BE2C (cell line): ENCODE data around the gene TYW1B.
"Not testable (repeated sequence)": the region's sequence is repeated elsewhere in the genome, so short reads cannot be mapped to it uniquely, and the experiment has no call there.

ENCODE experiments used
- DNase-seq: peaks from one replicate; pipeline ENCODE4 v3.0.0-alpha.2; 2020
- H3K27me3 ChIP-seq: fragments of 250-450 bp; sonication (Bioruptor Pico); 2 replicates; pipeline ENCODE4 v1.5.1; 2020; ENCODE audit warnings: mild to moderate bottlenecking
- H3K36me3 ChIP-seq: fragments of 250-450 bp; sonication (Bioruptor Pico); 2 replicates; pipeline ENCODE4 v1.5.1; 2020; ENCODE audit warnings: mild to moderate bottlenecking
- H3K4me1 ChIP-seq: fragments of 250-450 bp; sonication (Bioruptor Pico); 2 replicates; pipeline ENCODE4 v1.5.1; 2020
- H3K4me3 ChIP-seq: 2 replicates; pipeline ENCODE4 v1.5.1; 2011; ENCODE audit warnings: low read depth, low read length
- H3K9me3 ChIP-seq: fragments of 250-450 bp; sonication (Bioruptor Pico); 2 replicates; pipeline ENCODE4 v1.5.1; 2020
- CTCF ChIP-seq: IDR thresholded peaks from 2 replicates; pipeline ENCODE4 v1.5.1; 2012; ENCODE audit warnings: mild to moderate bottlenecking, low read depth, low read length

TYW1B gene

GRCh38 chr7:72753781-72754180, 74.2 kb downstream of the TYW1B start:
- Histone ChIP-seq H3K9me3 (no peaks in the 10 kb centered on the region), H3K4me3 (no peak overlapping the region), H3K4me1 (no peaks in the 10 kb centered on the region), H3K36me3 (no peaks in the 10 kb centered on the region), H3K27me3 (no peaks in the 10 kb centered on the region)
- no peak for DNase-seq
- no peak for TF ChIP-seq CTCF

GRCh38 chr7:72753229-72753628, 74.8 kb downstream of the TYW1B start:
- H3K4me3 ChIP-seq, H3K4me1 ChIP-seq, DNase-seq, H3K27me3 ChIP-seq, H3K9me3 ChIP-seq, H3K36me3 ChIP-seq: not testable (repeated sequence)

- Histone ChIP-seq H3K9me3 (no peaks in the 10 kb centered on the region), H3K36me3 (no peaks in the 10 kb centered on the region), H3K27me3 (no peaks in the 10 kb centered on the region), H3K4me3 (no peak overlapping the region), H3K4me1 (no peaks in the 10 kb centered on the region)
- peak; percentile 8 for DNase-seq
- TF ChIP-seq CTCF = peak; percentile 32
Measured at GRCh38 chr7:72751978-72752377, 76.0 kb downstream of the TYW1B start.

- TF ChIP-seq CTCF = no peak
- Histone ChIP-seq H3K4me3 (no peak overlapping the region), H3K4me1 (no peaks in the 10 kb centered on the region), H3K27me3 (no peaks in the 10 kb centered on the region), H3K9me3 (no peaks in the 10 kb centered on the region), H3K36me3 (no peaks in the 10 kb centered on the region)
- DNase-seq = no peak
Measured at GRCh38 chr7:72751378-72751777, 76.6 kb downstream of the TYW1B start.

- H3K4me1 ChIP-seq, H3K36me3 ChIP-seq, DNase-seq, H3K27me3 ChIP-seq, H3K9me3 ChIP-seq, H3K4me3 ChIP-seq: not testable (repeated sequence)
Measured at GRCh38 chr7:72748649-72749048, 79.4 kb downstream of the TYW1B start.

GRCh38 chr7:72744244-72744926, 83.6 kb downstream of the TYW1B start:
- not testable (repeated sequence) for DNase-seq, H3K4me3 ChIP-seq, H3K9me3 ChIP-seq

GRCh38 chr7:72743801-72744200, 84.2 kb downstream of the TYW1B start:
- H3K9me3 ChIP-seq, DNase-seq, H3K36me3 ChIP-seq, H3K27me3 ChIP-seq, H3K4me1 ChIP-seq, H3K4me3 ChIP-seq: not testable (repeated sequence)

More at GRCh38 chr7:72744244-72744926, 83.6 kb downstream of the TYW1B start:
- H3K4me1 ChIP-seq, H3K27me3 ChIP-seq, H3K36me3 ChIP-seq: not testable (repeated sequence)

GRCh38 chr7:72739716-72740115, 88.3 kb downstream of the TYW1B start:
- H3K36me3 ChIP-seq, DNase-seq, H3K4me3 ChIP-seq, H3K27me3 ChIP-seq, H3K4me1 ChIP-seq, H3K9me3 ChIP-seq: not testable (repeated sequence)

- DNase-seq, H3K9me3 ChIP-seq, H3K27me3 ChIP-seq, H3K4me1 ChIP-seq, H3K36me3 ChIP-seq, H3K4me3 ChIP-seq: not testable (repeated sequence)
Measured at GRCh38 chr7:72735855-72736254, 92.1 kb downstream of the TYW1B start.

GRCh38 chr7:72730815-72731214, 97.2 kb downstream of the TYW1B start:
- H3K4me1 ChIP-seq, H3K9me3 ChIP-seq, H3K4me3 ChIP-seq, DNase-seq, H3K36me3 ChIP-seq, H3K27me3 ChIP-seq: not testable (repeated sequence)

GRCh38 chr7:72730384-72730783, 97.6 kb downstream of the TYW1B start:
- H3K4me1 ChIP-seq, H3K36me3 ChIP-seq, H3K27me3 ChIP-seq, H3K9me3 ChIP-seq, H3K4me3 ChIP-seq, DNase-seq: not testable (repeated sequence)

- not testable (repeated sequence) for H3K9me3 ChIP-seq, H3K4me3 ChIP-seq, H3K4me1 ChIP-seq, H3K36me3 ChIP-seq, DNase-seq, H3K27me3 ChIP-seq
Measured at GRCh38 chr7:72729130-72729529, 98.9 kb downstream of the TYW1B start.

- not testable (repeated sequence) for H3K4me1 ChIP-seq, H3K36me3 ChIP-seq, DNase-seq, H3K4me3 ChIP-seq, H3K27me3 ChIP-seq, H3K9me3 ChIP-seq
Measured at GRCh38 chr7:72722694-72723093, 105.3 kb downstream of the TYW1B start.
